Measurements from ENCODE around the gene KIAA0319L. TPM values are rescaled to one million over a fixed set of nuclear protein-coding genes. Genes with fewer than 3 reads are reported as not detected.

The KIAA0319L gene
- 10 to 100 TPM; 26.5 to 28.1 TPM for total RNA-seq

DNA sequence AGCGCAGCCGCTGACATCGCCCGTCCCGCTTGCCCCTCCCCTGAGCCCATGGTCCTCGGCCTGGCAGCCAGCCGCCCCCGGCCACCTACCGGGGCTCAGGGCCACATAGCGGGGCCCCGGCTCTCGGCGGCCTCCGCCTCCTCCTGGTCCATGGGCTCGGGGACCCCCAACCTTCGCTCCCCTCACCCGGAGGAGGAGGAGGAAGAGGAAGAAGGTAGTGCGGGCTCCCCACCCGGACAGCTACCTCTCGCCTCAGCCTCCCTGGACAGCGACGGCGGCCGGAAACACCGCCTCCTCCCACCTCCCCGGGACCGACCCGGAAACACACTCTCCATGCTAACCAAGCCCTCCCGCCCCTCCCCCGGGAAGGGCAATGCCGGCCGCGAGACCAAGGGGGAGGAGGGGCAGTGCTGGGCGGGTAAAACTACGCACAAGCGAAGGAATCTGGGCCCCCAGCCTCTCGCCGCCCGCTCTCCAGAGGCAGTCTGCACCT lies at the start of gene KIAA0319L:
TSS of gene KIAA0319L (minus strand) at position 286 of the 493 bp plus-strand sequence. CDS start 2,912 bp downstream, outside the sequence.
- intact Hi-C loops (cut with DNase I, micrococcal nuclease), result loop anchor here (1.0 to 10.0 kb wide), 17 partner anchors 18 to 828 kb away; partner anchors contain the start of genes PSMB2 (in 2 of the 2), SFPQ (in 2 of the 2), AGO1 (in 1 of the 2) and AGO3 (in 1 of the 2)
- no peak for DNase-seq
- Mint-ChIP-seq H3K4me1 (peaks cover 47% of the 10 kb centered on the region), H3K9me3 (ENCODE audit: low read depth) (no peaks in the 10 kb centered on the region), H3K27me3 (no peaks in the 10 kb centered on the region), H3K36me3 (ENCODE audit: low read depth) (peaks cover 13% of the 10 kb centered on the region), H3K4me3 (peak within 1 kb of the TSS; percentile 98), H3K27ac (peak within 1 kb of the TSS; percentile 97)
- ChIA-PET CTCF (interaction anchor here (1.6 to 3.3 kb wide), 4 partner anchors 12 to 159 kb away, joined by 3 to 31 read pairs (median 10); no protein-coding TSS in a partner anchor), POLR2A (interaction anchor here (0.6 to 1.5 kb wide), 6 partner anchors 8 to 374 kb away, joined by 3 to 4 read pairs (median 3); partner anchors contain the start of genes AGO3 and SFPQ)
- ATAC-seq, result peak; percentile 69

- no peak overlapping the region for H3K4me3 Mint-ChIP-seq
- CTCF ChIA-PET, result interaction anchor here (0.6 to 1.2 kb wide), 2 partner anchors 12 to 1311 kb away, joined by 3 to 5 read pairs; no protein-coding TSS in a partner anchor
- H3K27ac Mint-ChIP-seq, result no peak overlapping the region
- DNase-seq, result no peak
- no peak for ATAC-seq
- H3K36me3 Mint-ChIP-seq (ENCODE audit: low read depth), result peaks cover 43% of the 10 kb centered on the region
- no peaks in the 10 kb centered on the region for H3K27me3 Mint-ChIP-seq
- H3K9me3 Mint-ChIP-seq (ENCODE audit: low read depth), result no peaks in the 10 kb centered on the region
- POLR2A ChIA-PET, result no interaction called here
- intact Hi-C loops (cut with DNase I, micrococcal nuclease), result no loop called here
- peaks cover 8% of the 10 kb centered on the region for H3K4me1 Mint-ChIP-seq
These were observed 48.6 kb upstream of the KIAA0319L start for GRCh38 chr1:35605867-35606182.

DNA sequence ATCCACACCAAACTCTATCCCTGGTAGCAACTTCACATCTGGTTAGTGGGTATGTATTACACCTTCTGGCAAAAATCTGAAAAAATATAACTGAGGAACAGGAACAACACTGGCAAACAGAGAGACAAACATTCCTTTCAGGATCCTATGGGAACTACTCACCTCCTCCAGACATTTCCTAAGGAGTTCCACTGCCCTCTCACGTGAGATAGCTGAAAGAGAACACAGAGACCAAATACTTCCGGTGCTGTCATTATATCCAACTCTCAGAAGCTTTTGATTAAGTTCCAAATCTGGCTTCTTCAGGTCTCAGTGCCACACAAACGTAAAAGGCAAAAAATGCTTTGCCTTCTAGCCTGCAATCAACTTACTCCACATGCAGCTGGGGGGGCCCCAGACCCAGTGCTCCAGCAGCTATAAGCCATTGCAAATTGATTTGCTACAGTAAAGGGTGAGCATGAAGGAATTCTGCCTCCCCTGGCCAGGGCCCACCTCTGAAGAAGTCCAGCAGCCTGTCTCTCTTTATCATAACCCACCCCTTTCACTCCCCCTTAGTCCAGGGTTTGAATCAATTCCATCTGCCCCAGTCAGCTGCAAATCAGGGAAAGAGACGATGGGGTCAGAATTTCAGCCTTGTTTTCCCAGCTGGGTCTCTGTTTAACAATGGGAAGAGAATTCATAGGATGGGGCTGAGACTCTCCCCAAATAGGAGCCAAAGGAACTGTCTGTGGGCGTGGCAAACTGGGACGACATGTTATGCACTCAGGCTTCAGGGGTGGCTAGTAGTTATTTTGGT lies 48.1 kb upstream of the KIAA0319L start:
- H3K27ac Mint-ChIP-seq, result no peak overlapping the region
- intact Hi-C loops (cut with DNase I, micrococcal nuclease), result no loop called here
- H3K9me3 Mint-ChIP-seq (ENCODE audit: low read depth), result no peaks in the 10 kb centered on the region
- peaks cover 8% of the 10 kb centered on the region for H3K4me1 Mint-ChIP-seq
- H3K4me3 Mint-ChIP-seq, result no peak overlapping the region
- ChIA-PET CTCF (interaction anchor here (0.6 to 1.9 kb wide), 4 partner anchors 12 to 1312 kb away, joined by 3 to 6 read pairs (median 4); no protein-coding TSS in a partner anchor), POLR2A (no interaction called here)
- no peak for ATAC-seq
- H3K27me3 Mint-ChIP-seq, result no peaks in the 10 kb centered on the region
- DNase-seq, result no peak
- peaks cover 42% of the 10 kb centered on the region for H3K36me3 Mint-ChIP-seq (ENCODE audit: low read depth)

DNA sequence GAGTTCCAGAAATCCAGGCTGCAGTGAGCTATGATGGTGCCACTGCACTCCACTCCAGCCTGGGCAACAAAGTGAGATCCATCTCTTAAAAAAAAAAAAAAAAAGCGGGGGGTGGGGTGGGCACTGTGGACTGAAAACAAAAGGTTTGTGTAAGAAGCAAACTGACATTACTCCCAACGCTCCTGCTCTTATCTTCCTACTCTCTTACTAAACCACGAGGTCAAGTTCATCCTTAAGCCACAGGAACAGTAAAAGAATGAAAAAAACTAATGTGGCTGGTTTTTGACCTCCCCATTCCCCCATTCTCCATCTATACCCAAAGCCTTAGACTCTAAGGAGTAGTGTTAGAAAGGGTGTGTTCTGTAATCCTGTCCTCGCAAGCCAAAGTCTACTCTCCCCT lies 46.7 kb upstream of the KIAA0319L start:
- Mint-ChIP-seq H3K27me3 (no peaks in the 10 kb centered on the region), H3K4me1 (peaks cover 8% of the 10 kb centered on the region), H3K4me3 (no peak overlapping the region), H3K36me3 (ENCODE audit: low read depth) (peaks cover 41% of the 10 kb centered on the region), H3K27ac (no peak overlapping the region), H3K9me3 (ENCODE audit: low read depth) (no peaks in the 10 kb centered on the region)
- no peak for ATAC-seq
- POLR2A ChIA-PET, result no interaction called here
- DNase-seq, result no peak
- CTCF ChIA-PET, result interaction anchor here (1.2 to 1.9 kb wide), 2 partner anchors 16 to 111 kb away, joined by 4 to 6 read pairs; no protein-coding TSS in a partner anchor
- intact Hi-C loops (cut with DNase I, micrococcal nuclease), result no loop called here

GRCh38 chr1:35603468-35603867 lies 46.3 kb upstream of the KIAA0319L start:
- Mint-ChIP-seq H3K27me3 (no peaks in the 10 kb centered on the region), H3K4me3 (no peak overlapping the region), H3K4me1 (peaks cover 8% of the 10 kb centered on the region), H3K27ac (no peak overlapping the region), H3K9me3 (ENCODE audit: low read depth) (no peaks in the 10 kb centered on the region), H3K36me3 (ENCODE audit: low read depth) (peaks cover 39% of the 10 kb centered on the region)
- DNase-seq, result no peak
- ChIA-PET CTCF (interaction anchor here (1.2 to 1.9 kb wide), 2 partner anchors 16 to 112 kb away, joined by 4 to 6 read pairs; no protein-coding TSS in a partner anchor), POLR2A (no interaction called here)
- no peak for ATAC-seq
- intact Hi-C loops (cut with DNase I, micrococcal nuclease), result no loop called here

DNA sequence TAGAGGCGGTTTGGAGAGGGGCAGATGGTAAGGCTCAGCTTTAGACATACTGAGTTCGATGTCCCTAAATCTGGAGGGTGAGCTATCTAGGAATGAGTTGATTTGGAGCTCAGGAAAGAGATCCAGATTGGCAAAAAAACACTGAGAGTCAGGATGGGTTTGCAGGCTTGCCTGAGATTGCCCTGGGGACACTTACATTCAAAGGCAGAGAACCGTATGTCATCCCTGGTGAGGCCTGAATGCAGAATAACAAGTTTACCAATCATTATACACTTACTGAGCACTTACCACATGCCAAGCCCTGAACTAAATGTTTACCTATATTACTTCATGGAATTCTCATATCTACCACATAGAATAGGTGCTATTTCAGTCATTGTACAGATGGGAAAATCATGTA lies 43.4 kb upstream of the KIAA0319L start:
- intact Hi-C loops (cut with DNase I, micrococcal nuclease), result no loop called here
- DNase-seq (no peak), ATAC-seq (no peak)
- H3K36me3 Mint-ChIP-seq (ENCODE audit: low read depth), result peaks cover 26% of the 10 kb centered on the region
- ChIA-PET CTCF (interaction anchor here (2.2 kb wide), 1 partner anchor 36 kb away, joined by 8 read pairs; no protein-coding TSS in a partner anchor), POLR2A (interaction anchor here (0.6 kb wide), 1 partner anchor 14 kb away, joined by 3 read pairs; no protein-coding TSS in a partner anchor)
- H3K4me1 Mint-ChIP-seq, result no peaks in the 10 kb centered on the region
- no peaks in the 10 kb centered on the region for H3K27me3 Mint-ChIP-seq
- no peak overlapping the region for H3K27ac Mint-ChIP-seq
- H3K9me3 Mint-ChIP-seq (ENCODE audit: low read depth), result no peaks in the 10 kb centered on the region
- H3K4me3 Mint-ChIP-seq, result no peak overlapping the region

GRCh38 chr1:35599411-35599810 lies 42.2 kb upstream of the KIAA0319L start:
- ChIA-PET POLR2A (interaction anchor here (0.6 kb wide), 1 partner anchor 1879 kb away, joined by 4 read pairs; no protein-coding TSS in a partner anchor), CTCF (interaction anchor here (0.9 to 1.0 kb wide), 2 partner anchors 127 to 131 kb away, joined by 3 read pairs; no protein-coding TSS in a partner anchor)
- no peaks in the 10 kb centered on the region for H3K4me1 Mint-ChIP-seq
- peak overlapping the region; percentile 4 for H3K27ac Mint-ChIP-seq
- no peaks in the 10 kb centered on the region for H3K9me3 Mint-ChIP-seq (ENCODE audit: low read depth)
- H3K4me3 Mint-ChIP-seq, result no peak overlapping the region
- DNase-seq (no peak), ATAC-seq (no peak)
- intact Hi-C loops (cut with DNase I, micrococcal nuclease), result loop anchor here in 1 of 2 experiments (5.0 kb wide), 1 partner anchor 38 kb away; no protein-coding TSS in a partner anchor
- H3K36me3 Mint-ChIP-seq (ENCODE audit: low read depth), result peaks cover 21% of the 10 kb centered on the region
- H3K27me3 Mint-ChIP-seq, result no peaks in the 10 kb centered on the region

DNA sequence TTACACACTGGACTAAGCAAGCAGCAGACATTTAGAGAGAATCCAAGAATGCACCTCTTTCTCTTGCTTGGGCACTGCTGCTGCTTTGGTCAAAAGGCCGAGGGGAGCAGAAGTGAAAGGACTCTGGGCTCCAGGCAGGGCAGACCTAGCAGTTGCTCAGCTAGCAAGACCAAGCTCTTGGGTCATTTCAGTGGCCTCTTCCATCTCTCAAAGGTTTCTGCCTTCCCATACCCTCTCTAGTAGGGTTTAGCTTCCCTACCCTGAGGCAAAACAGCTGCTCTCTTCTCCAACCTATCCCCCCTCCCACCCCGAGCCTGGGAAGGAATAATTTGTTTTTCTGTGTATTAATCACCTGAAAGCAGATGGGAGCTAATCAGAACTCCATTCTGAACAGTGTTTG lies 41.7 kb upstream of the KIAA0319L start:
- POLR2A ChIA-PET, result interaction anchor here (0.6 kb wide), 1 partner anchor 43 kb away, joined by 3 read pairs; no protein-coding TSS in a partner anchor
- ATAC-seq (no peak), DNase-seq (no peak)
- Mint-ChIP-seq H3K27ac (no peak overlapping the region), H3K36me3 (ENCODE audit: low read depth) (peaks cover 18% of the 10 kb centered on the region), H3K4me1 (peaks cover under 1% of the 10 kb centered on the region), H3K4me3 (no peak overlapping the region), H3K9me3 (ENCODE audit: low read depth) (no peaks in the 10 kb centered on the region), H3K27me3 (no peaks in the 10 kb centered on the region)
- CTCF ChIA-PET, result interaction anchor here (0.9 to 1.0 kb wide), 2 partner anchors 127 to 131 kb away, joined by 3 read pairs; no protein-coding TSS in a partner anchor
- intact Hi-C loops (cut with DNase I, micrococcal nuclease), result loop anchor here in 1 of 2 experiments (5.0 kb wide), 1 partner anchor 38 kb away; no protein-coding TSS in a partner anchor

DNA sequence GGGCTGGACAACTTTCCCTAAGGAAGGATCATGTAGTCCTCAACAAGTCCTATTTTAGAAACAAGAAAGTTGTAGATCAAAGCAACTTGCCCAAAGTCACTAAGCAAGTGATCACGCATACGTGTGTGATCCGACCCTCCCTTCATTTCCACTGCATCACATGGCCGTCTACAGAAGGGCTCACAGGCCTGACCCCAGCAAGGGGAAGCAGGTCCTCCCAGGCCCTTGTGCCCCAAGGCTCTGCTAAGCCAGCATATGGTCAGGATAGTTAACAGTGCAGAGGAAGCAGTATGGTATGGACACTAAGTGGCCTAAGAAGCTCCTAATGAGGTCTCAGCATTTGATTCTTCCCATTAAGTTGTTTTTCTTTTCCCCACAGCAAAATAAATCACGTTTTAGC lies 40.7 kb upstream of the KIAA0319L start:
- ChIA-PET CTCF (no interaction called here), POLR2A (no interaction called here)
- H3K4me3 Mint-ChIP-seq, result no peak overlapping the region
- peaks cover 9% of the 10 kb centered on the region for H3K36me3 Mint-ChIP-seq (ENCODE audit: low read depth)
- DNase-seq, result no peak
- H3K9me3 Mint-ChIP-seq (ENCODE audit: low read depth), result no peaks in the 10 kb centered on the region
- peaks cover 10% of the 10 kb centered on the region for H3K4me1 Mint-ChIP-seq
- no peak overlapping the region for H3K27ac Mint-ChIP-seq
- intact Hi-C loops (cut with DNase I, micrococcal nuclease), result loop anchor here in 1 of 2 experiments (5.0 kb wide), 1 partner anchor 39 kb away; no protein-coding TSS in a partner anchor
- no peak for ATAC-seq
- no peaks in the 10 kb centered on the region for H3K27me3 Mint-ChIP-seq

GRCh38 chr1:35595684-35596083 lies 38.5 kb upstream of the KIAA0319L start:
- CTCF ChIA-PET, result no interaction called here
- intact Hi-C loops (cut with DNase I, micrococcal nuclease), result loop anchor here in 1 of 2 experiments (5.0 kb wide), 1 partner anchor 42 kb away; no protein-coding TSS in a partner anchor
- H3K27me3 Mint-ChIP-seq, result no peaks in the 10 kb centered on the region

More at GRCh38 chr1:35595684-35596083, 38.5 kb upstream of the KIAA0319L start:
- peaks cover 8% of the 10 kb centered on the region for H3K36me3 Mint-ChIP-seq (ENCODE audit: low read depth)
- H3K27ac Mint-ChIP-seq, result no peak overlapping the region
- DNase-seq (no peak), ATAC-seq (no peak)
- peaks cover 12% of the 10 kb centered on the region for H3K4me1 Mint-ChIP-seq
- POLR2A ChIA-PET, result no interaction called here
- no peak overlapping the region for H3K4me3 Mint-ChIP-seq
- no peaks in the 10 kb centered on the region for H3K9me3 Mint-ChIP-seq (ENCODE audit: low read depth)
